ENCODE results near the gene FMNL2.

FMNL2 gene

GRCh38 chr2:152534460-152535135 lies 199.6 kb downstream of the FMNL2 start:
- no peak for DNase-seq

- DNase-seq = no peak
Observed at GRCh38 chr2:152537081-152537651, 202.2 kb downstream of the FMNL2 start.

- no peak for DNase-seq
Observed at GRCh38 chr2:152539424-152539823, 204.4 kb downstream of the FMNL2 start.

GRCh38 chr2:152541712-152542111 lies 206.7 kb downstream of the FMNL2 start:
- no peak for DNase-seq

GRCh38 chr2:152542337-152542994 lies 207.5 kb downstream of the FMNL2 start:
- no peak for DNase-seq

- no peak for DNase-seq
Observed at GRCh38 chr2:152542995-152543481, 208.1 kb downstream of the FMNL2 start.

GRCh38 chr2:152543717-152544116 lies 208.7 kb downstream of the FMNL2 start:
- no peak for DNase-seq

- no peak for DNase-seq
Observed at GRCh38 chr2:152544638-152545037, 209.7 kb downstream of the FMNL2 start.

- no peak for DNase-seq
Observed at GRCh38 chr2:152546230-152546837, 211.4 kb downstream of the FMNL2 start.

- DNase-seq = no peak
Observed at GRCh38 chr2:152548111-152548875, 213.3 kb downstream of the FMNL2 start.

GRCh38 chr2:152548996-152549395 lies 214.0 kb downstream of the FMNL2 start:
- no peak for DNase-seq

- no peak for DNase-seq
Observed at GRCh38 chr2:152549423-152549822, 214.4 kb downstream of the FMNL2 start.

GRCh38 chr2:152550386-152550785 lies 215.4 kb downstream of the FMNL2 start:
- DNase-seq = no peak

GRCh38 chr2:152552888-152553287 lies 217.9 kb downstream of the FMNL2 start:
- DNase-seq = no peak

- DNase-seq = no peak
Observed at GRCh38 chr2:152553518-152553917, 218.5 kb downstream of the FMNL2 start.

- DNase-seq = no peak
Observed at GRCh38 chr2:152555048-152555447, 220.1 kb downstream of the FMNL2 start.

- DNase-seq = no peak
Observed at GRCh38 chr2:152556506-152556905, 221.5 kb downstream of the FMNL2 start.

- DNase-seq = no peak
Observed at GRCh38 chr2:152557273-152557888, 222.4 kb downstream of the FMNL2 start.

GRCh38 chr2:152558158-152558984 lies 223.4 kb downstream of the FMNL2 start:
- no peak for DNase-seq

- no peak for DNase-seq
Observed at GRCh38 chr2:152559008-152559407, 224.0 kb downstream of the FMNL2 start.

- DNase-seq = no peak
Observed at GRCh38 chr2:152560166-152560565, 225.2 kb downstream of the FMNL2 start.
